HepG2 (cell line): ENCODE measurements around the gene STPG4. TPM values are rescaled to one million over a fixed set of nuclear protein-coding genes. Genes with fewer than 3 reads are reported as not detected.
A peak's percentile ranks its signal among the peaks of the same experiment; 100 is the strongest.

Experiments
- AHR ChIP-seq: IDR thresholded peaks from 2 replicates; pipeline ENCODE4 v1.6.1; 2018; ENCODE audit warnings: missing genetic modification reagents, missing compliant biosample characterization
- ARHGAP35 ChIP-seq: sonication (generic); formaldehyde crosslinking; IDR thresholded peaks from 2 replicates; pipeline ENCODE4 v1.9.0; 2022; ENCODE audit warnings: mild to moderate bottlenecking, inconsistent platforms, moderate library complexity, missing genetic modification reagents, borderline replicate concordance
- CCDC6 ChIP-seq: sonication (generic); formaldehyde crosslinking; IDR thresholded peaks from 2 replicates; pipeline ENCODE4 v1.8.1; 2022; ENCODE audit warnings: mild to moderate bottlenecking, missing genetic modification reagents, moderate library complexity
- CEBPZ ChIP-seq: IDR thresholded peaks from 2 replicates; pipeline ENCODE4 v1.6.1; 2012; ENCODE audit warnings: low read length, improper control_type of control experiment
- CENPBD1 ChIP-seq: sonication (generic); formaldehyde crosslinking; IDR thresholded peaks from 2 replicates; pipeline ENCODE4 v1.8.0; 2022; ENCODE audit warnings: missing genetic modification reagents, low read depth, mild to moderate bottlenecking, borderline replicate concordance
- JUNB ChIP-seq: sonication (generic); formaldehyde crosslinking; IDR thresholded peaks from 2 replicates; pipeline ENCODE4 v1.8.0; 2022; ENCODE audit warnings: missing genetic modification reagents, mild to moderate bottlenecking, borderline replicate concordance
- MED13 ChIP-seq: sonication (generic); formaldehyde crosslinking; IDR thresholded peaks from 2 replicates; pipeline ENCODE4 v1.5.0; 2020; ENCODE audit warnings: missing genetic modification reagents
- MLXIP ChIP-seq: sonication (generic); formaldehyde crosslinking; IDR thresholded peaks from 2 replicates; pipeline ENCODE4 v1.9.0; 2021; ENCODE audit warnings: missing genetic modification reagents, borderline replicate concordance
- NCOA1 ChIP-seq: sonication (generic); formaldehyde crosslinking; IDR thresholded peaks from 2 replicates; pipeline ENCODE4 v1.9.0; 2021; ENCODE audit warnings: missing genetic modification reagents
- NFAT5 ChIP-seq: sonication (generic); formaldehyde crosslinking; IDR thresholded peaks from 2 replicates; pipeline ENCODE4 v1.4.0; 2020; ENCODE audit warnings: missing genetic modification reagents
- NFKB2 ChIP-seq: sonication (generic); formaldehyde crosslinking; IDR thresholded peaks from 2 replicates; pipeline ENCODE4 v1.4.0; 2020; ENCODE audit warnings: missing genetic modification reagents, borderline replicate concordance
- NR2C2 ChIP-seq: sonication (generic); formaldehyde crosslinking; IDR thresholded peaks from 2 replicates; pipeline ENCODE4 v1.4.0; 2020; ENCODE audit warnings: missing genetic modification reagents, mild to moderate bottlenecking, moderate library complexity, borderline replicate concordance
- RXRB ChIP-seq: IDR thresholded peaks from 2 replicates; pipeline ENCODE4 v1.6.1; 2016; ENCODE audit warnings: borderline replicate concordance, missing genetic modification reagents, missing compliant biosample characterization
- SNRNP70 ChIP-seq: fragments of 200-400 bp; formaldehyde crosslinking; IDR thresholded peaks from 2 replicates; pipeline ENCODE4 v1.6.1; 2017; ENCODE audit warnings: mild to moderate bottlenecking, low read depth, low read length, moderate library complexity
- TBL1XR1 ChIP-seq: fragments of 150-350 bp; IDR thresholded peaks from 2 replicates; pipeline ENCODE4 v1.6.1; 2014; ENCODE audit warnings: borderline replicate concordance, low read length; ENCODE audit not compliant: partially characterized antibody
- ZFP37 ChIP-seq: sonication (generic); formaldehyde crosslinking; IDR thresholded peaks from 2 replicates; pipeline ENCODE4 v1.4.0; 2020; ENCODE audit warnings: missing genetic modification reagents, borderline replicate concordance
- ZNF629 ChIP-seq: sonication (generic); formaldehyde crosslinking; conservative IDR thresholded peaks from 2 replicates; pipeline ENCODE4 v1.5.0; 2020; ENCODE audit warnings: missing genetic modification reagents
- ZNF775 ChIP-seq: sonication (generic); formaldehyde crosslinking; IDR thresholded peaks from 2 replicates; pipeline ENCODE4 v1.4.0; 2020; ENCODE audit warnings: missing genetic modification reagents, mild to moderate bottlenecking, moderate library complexity, borderline replicate concordance
- polyA plus RNA-seq, 8 experiments: library from polyadenylated mRNA; depleted of rRNA in 3 of 8; stranded (reverse) in 7 of 8; unstranded in 1 of 8; fragments of >200 nt; fragmentation: Illumina TruSeq in 4 of 8; extraction: Trizol in 4 of 8; gene quantifications; 2 replicates each; pipeline versions ENCODE4 v1.2.1 to v1.2.3, GENCODE V29; 2011 to 2016; ENCODE audit warnings: low read depth in 4 of 8, missing spikeins in 1 of 8, mixed read lengths in 1 of 8; ENCODE audit not compliant: insufficient read depth in 1 of 8
- total RNA-seq, 5 experiments: library from RNA; depleted of rRNA; stranded (reverse); fragments of >200 nt; fragmentation: Illumina TruSeq; extraction: Trizol; gene quantifications; 2 replicates each; pipeline ENCODE4 v1.2.3, GENCODE V29; 2016; ENCODE audit warnings: low read depth in 1 of 5

Gene STPG4
- total and polyA plus RNA-seq, 2 of the 13 experiments (the other 11 are each of a cell fraction or from before 2014, with no cell fraction given), result 0.11 to 0.15 TPM

GRCh38 chr2:47069628-47070154 lies 85.4 kb downstream of the STPG4 start (continued):
- no peak for TF ChIP-seq MLXIP (CRISPR knock-in tag)
- no peak for TF ChIP-seq ZNF629 (CRISPR knock-in tag)
- 0 out of 2 replicates have a peak, but pooled peaks have one; percentile 70 for TF ChIP-seq NCOA1 (CRISPR knock-in tag)
- TF ChIP-seq RXRB (CRISPR knock-in tag), result peak; percentile 46
- TF ChIP-seq CENPBD1, result no peak
- no peak for TF ChIP-seq CCDC6
- TF ChIP-seq NFKB2, result no peak
- TF ChIP-seq MED13, result no peak
- no peak for TF ChIP-seq CEBPZ
- no peak for TF ChIP-seq TBL1XR1
- no peak for TF ChIP-seq SNRNP70
- no peak for TF ChIP-seq NFAT5 (CRISPR knock-in tag)
- no peak for TF ChIP-seq ARHGAP35 (CRISPR knock-in tag)
- no peak for TF ChIP-seq JUNB (CRISPR knock-in tag)
- no peak for TF ChIP-seq ZFP37 (CRISPR knock-in tag)
- TF ChIP-seq AHR, result no peak
- TF ChIP-seq ZNF775 (CRISPR knock-in tag), result no peak
- TF ChIP-seq NR2C2 (CRISPR knock-in tag), result peak; percentile 27; the same call in 1 of the 2 replicates
